SU-DHL-6 (cell line): Measurements from ENCODE around the gene AMN.
"Not testable (repeated sequence)": the region's sequence is repeated elsewhere in the genome, so short reads cannot be mapped to it uniquely, and the experiment has no call there.

Experiments
- H2AFZ ChIP-seq: fragments of 200-600 bp; sonication (generic); 2 replicates; pipeline ENCODE4 v1.6.1; 2014; ENCODE audit warnings: low read depth, mild to moderate bottlenecking, moderate library complexity, mixed read lengths, antibody characterized with exemption, low read length; ENCODE audit not compliant: severe bottlenecking
- H3F3A ChIP-seq: fragments of 200-600 bp; shearing (Covaris generic); 2 replicates; pipeline ENCODE4 v1.6.0; 2016; ENCODE audit warnings: antibody characterized with exemption, mild to moderate bottlenecking; ENCODE audit not compliant: insufficient read depth
- H3K27ac ChIP-seq: fragments of 200-600 bp; sonication (generic); 2 replicates; pipeline ENCODE4 v1.5.1; 2016; ENCODE audit warnings: low read depth, mild to moderate bottlenecking, low read length, moderate library complexity, mixed read lengths
- H3K27me3 ChIP-seq: fragments of 200-600 bp; sonication (generic), shearing (Covaris generic); 2 replicates; pipeline ENCODE4 v1.6.0; 2014; ENCODE audit warnings: mild to moderate bottlenecking, low read length
- H3K36me3 ChIP-seq: fragments of 200-600 bp; sonication (generic); 2 replicates; pipeline ENCODE4 v1.6.1; 2014; ENCODE audit warnings: mild to moderate bottlenecking, low read length, mixed read lengths
- H3K4me2 ChIP-seq: fragments of 300-600, 200-600 bp; shearing (Covaris generic), sonication (generic); 2 replicates; pipeline ENCODE4 v1.6.0; 2014; ENCODE audit warnings: low read length, low read depth, mild to moderate bottlenecking; ENCODE audit not compliant: poor library complexity, severe bottlenecking
- H3K4me3 ChIP-seq: fragments of 200-600 bp; sonication (generic); 2 replicates; pipeline ENCODE4 v1.5.1; 2014; ENCODE audit warnings: antibody characterized with exemption, low read length, mild to moderate bottlenecking, mixed read lengths; ENCODE audit not compliant: insufficient read depth, poor library complexity, severe bottlenecking
- H3K79me2 ChIP-seq: fragments of 200-600 bp; sonication (generic); 2 replicates; pipeline ENCODE4 v1.6.1; 2014; ENCODE audit warnings: mild to moderate bottlenecking, low read length, moderate library complexity; ENCODE audit not compliant: insufficient read depth
- H3K9ac ChIP-seq: fragments of 200-600 bp; sonication (generic); 2 replicates; pipeline ENCODE4 v1.7.0; 2014; ENCODE audit warnings: mild to moderate bottlenecking, low read length
- H3K9me2 ChIP-seq: fragments of 200-600 bp; sonication (generic); replicated peaks from 2 replicates; pipeline ENCODE4 v1.6.1; 2014; ENCODE audit warnings: low read length; ENCODE audit not compliant: insufficient read depth
- H3K9me3 ChIP-seq: fragments of 200-600 bp; sonication (generic); 2 replicates; pipeline ENCODE4 v1.6.1; 2014; ENCODE audit warnings: low read length, mixed read lengths; ENCODE audit not compliant: insufficient read depth
- H4K20me1 ChIP-seq: fragments of 200-600 bp; sonication (generic); 2 replicates; pipeline ENCODE4 v1.6.1; 2014; ENCODE audit warnings: low read depth, mild to moderate bottlenecking, antibody characterized with exemption, low read length, moderate library complexity, mixed read lengths
- EZH2phosphoT487 ChIP-seq: fragments of 200-600 bp; sonication (generic), shearing (Covaris generic); conservative IDR thresholded peaks from 2 replicates; pipeline ENCODE4 v1.6.1; 2018; ENCODE audit warnings: mild to moderate bottlenecking, antibody characterized with exemption, low read length, moderate library complexity, mixed read lengths
- TF ChIP-seq, protein P1 (sequence below): fragments of 200-600 bp; sonication (generic); IDR thresholded peaks from one replicate; pipeline ENCODE4 v1.5.1; 2017; ENCODE audit warnings: antibody characterized with exemption, mild to moderate bottlenecking, low read length, moderate library complexity; ENCODE audit not compliant: insufficient read depth, poor library complexity, severe bottlenecking

The AMN gene

GRCh38 chr14:102891111-102891510 lies 31.4 kb upstream of the AMN start:
- TF ChIP-seq, protein P1, sequence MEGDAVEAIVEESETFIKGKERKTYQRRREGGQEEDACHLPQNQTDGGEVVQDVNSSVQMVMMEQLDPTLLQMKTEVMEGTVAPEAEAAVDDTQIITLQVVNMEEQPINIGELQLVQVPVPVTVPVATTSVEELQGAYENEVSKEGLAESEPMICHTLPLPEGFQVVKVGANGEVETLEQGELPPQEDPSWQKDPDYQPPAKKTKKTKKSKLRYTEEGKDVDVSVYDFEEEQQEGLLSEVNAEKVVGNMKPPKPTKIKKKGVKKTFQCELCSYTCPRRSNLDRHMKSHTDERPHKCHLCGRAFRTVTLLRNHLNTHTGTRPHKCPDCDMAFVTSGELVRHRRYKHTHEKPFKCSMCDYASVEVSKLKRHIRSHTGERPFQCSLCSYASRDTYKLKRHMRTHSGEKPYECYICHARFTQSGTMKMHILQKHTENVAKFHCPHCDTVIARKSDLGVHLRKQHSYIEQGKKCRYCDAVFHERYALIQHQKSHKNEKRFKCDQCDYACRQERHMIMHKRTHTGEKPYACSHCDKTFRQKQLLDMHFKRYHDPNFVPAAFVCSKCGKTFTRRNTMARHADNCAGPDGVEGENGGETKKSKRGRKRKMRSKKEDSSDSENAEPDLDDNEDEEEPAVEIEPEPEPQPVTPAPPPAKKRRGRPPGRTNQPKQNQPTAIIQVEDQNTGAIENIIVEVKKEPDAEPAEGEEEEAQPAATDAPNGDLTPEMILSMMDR: no peak
- TF ChIP-seq EZH2phosphoT487: no peak
- Histone ChIP-seq H3F3A (no peaks in the 10 kb centered on the region), H4K20me1 (no peaks in the 10 kb centered on the region), H3K27me3 (no peaks in the 10 kb centered on the region), H3K9me3 (no peaks in the 10 kb centered on the region), H3K4me3 (no peak overlapping the region), H3K9ac (no peak overlapping the region), H3K4me2 (no peak overlapping the region), H3K36me3 (no peaks in the 10 kb centered on the region), H3K27ac (no peak overlapping the region), H3K9me2 (no peaks in the 10 kb centered on the region), H2AFZ (no peak overlapping the region), H3K79me2 (no peaks in the 10 kb centered on the region)

DNA sequence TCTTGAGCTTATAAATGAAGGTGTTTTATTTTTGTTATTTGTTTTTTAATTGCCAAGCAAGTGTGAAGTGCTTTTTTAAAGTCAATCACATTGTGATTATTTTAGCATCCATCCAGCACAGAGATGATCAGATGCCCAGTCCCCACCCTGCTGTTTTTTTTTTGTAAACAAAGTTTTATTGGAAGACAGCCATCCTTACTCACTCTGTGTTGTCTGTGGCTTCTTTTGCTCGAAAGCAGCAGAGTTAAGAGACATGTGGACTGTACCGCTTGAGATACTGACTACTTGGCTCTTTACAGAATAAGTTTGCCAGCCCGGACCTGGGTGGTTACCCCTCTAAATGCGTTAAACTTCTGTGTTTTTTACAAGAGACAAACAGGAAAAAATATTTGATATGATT lies 30.9 kb upstream of the AMN start:
- Histone ChIP-seq H4K20me1 (no peaks in the 10 kb centered on the region), H3K9me3 (no peaks in the 10 kb centered on the region), H3K27me3 (no peaks in the 10 kb centered on the region), H2AFZ (no peak overlapping the region), H3K4me2 (no peak overlapping the region), H3F3A (no peaks in the 10 kb centered on the region), H3K9ac (no peak overlapping the region), H3K9me2 (no peaks in the 10 kb centered on the region), H3K27ac (no peak overlapping the region), H3K36me3 (no peaks in the 10 kb centered on the region), H3K4me3 (no peak overlapping the region), H3K79me2 (no peaks in the 10 kb centered on the region)
- no peak for TF ChIP-seq EZH2phosphoT487

DNA sequence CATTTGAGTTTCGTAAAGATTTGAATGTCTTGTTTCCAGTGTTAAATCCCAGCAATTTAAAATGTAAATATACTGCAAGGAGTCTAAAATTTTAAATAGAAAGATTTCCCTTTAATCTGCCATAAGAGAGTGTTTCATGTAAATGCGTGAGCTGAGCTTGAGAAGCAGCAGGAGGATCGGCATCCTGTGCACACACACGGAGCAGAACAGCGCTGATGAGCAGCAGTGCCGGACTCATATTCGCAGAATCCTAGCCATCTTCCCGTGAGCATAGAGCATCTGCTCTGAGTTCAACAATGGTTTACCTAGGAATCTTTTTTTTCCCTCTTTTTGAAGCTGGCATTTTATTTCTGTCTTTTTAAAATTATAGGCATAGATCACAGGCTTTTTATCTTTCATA lies 29.8 kb upstream of the AMN start:
- no peak overlapping the region for H3K4me3 ChIP-seq
- H3K36me3 ChIP-seq: no peaks in the 10 kb centered on the region
- no peak overlapping the region for H2AFZ ChIP-seq

GRCh38 chr14:102893452-102893851 lies 29.0 kb upstream of the AMN start:
- Histone ChIP-seq H3K79me2 (no peaks in the 10 kb centered on the region), H3K36me3 (no peaks in the 10 kb centered on the region), H3K27ac (no peak overlapping the region), H3K4me3 (no peak overlapping the region), H3K27me3 (no peaks in the 10 kb centered on the region), H2AFZ (no peak overlapping the region), H3K9me2 (no peaks in the 10 kb centered on the region), H3K9me3 (no peaks in the 10 kb centered on the region), H3F3A (no peaks in the 10 kb centered on the region), H3K4me2 (no peak overlapping the region), H3K9ac (no peak overlapping the region), H4K20me1 (no peaks in the 10 kb centered on the region)
- no peak for TF ChIP-seq EZH2phosphoT487
- TF ChIP-seq, protein P1: no peak

More for the DNA sequence above, 29.8 kb upstream of the AMN start:
- H3K4me2 ChIP-seq: no peak overlapping the region
- H3F3A ChIP-seq: no peaks in the 10 kb centered on the region
- no peaks in the 10 kb centered on the region for H3K9me2 ChIP-seq
- H3K79me2 ChIP-seq: no peaks in the 10 kb centered on the region
- TF ChIP-seq EZH2phosphoT487: no peak
- TF ChIP-seq, protein P1: no peak
- H3K27ac ChIP-seq: no peak overlapping the region
- H4K20me1 ChIP-seq: no peaks in the 10 kb centered on the region
- no peaks in the 10 kb centered on the region for H3K9me3 ChIP-seq
- no peaks in the 10 kb centered on the region for H3K27me3 ChIP-seq
- no peak overlapping the region for H3K9ac ChIP-seq

DNA sequence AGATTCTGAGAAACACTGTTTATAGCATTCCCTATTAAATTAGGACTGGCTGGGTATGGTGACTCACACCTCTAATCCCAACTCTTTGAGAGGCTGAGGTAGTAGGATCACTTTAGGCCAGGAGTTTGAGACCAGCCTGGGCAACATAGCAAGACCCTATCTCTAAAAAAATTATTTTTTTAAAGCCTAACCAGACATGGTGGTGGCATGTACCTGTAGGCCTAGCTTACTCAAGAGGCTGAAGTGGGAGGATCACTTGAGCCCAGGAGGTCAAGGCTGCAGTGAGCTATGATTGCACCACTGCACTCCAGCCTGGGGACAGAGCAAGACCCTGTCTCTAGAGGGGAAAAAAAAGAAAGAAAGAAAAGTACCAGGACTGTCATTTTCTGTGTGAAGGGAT lies 25.7 kb upstream of the AMN start:
- not testable (repeated sequence) for H3K79me2 ChIP-seq, H4K20me1 ChIP-seq, H3K4me3 ChIP-seq, H3F3A ChIP-seq, H3K9me2 ChIP-seq, H3K27ac ChIP-seq, H3K27me3 ChIP-seq, H3K9ac ChIP-seq, H2AFZ ChIP-seq, H3K9me3 ChIP-seq, H3K36me3 ChIP-seq, H3K4me2 ChIP-seq
